VCaP (cell line): ENCODE measurements around the gene JAKMIP2.

ENCODE experiments used
- H3K27ac ChIP-seq: fragments of 450-650 bp; 2 replicates; pipeline ENCODE4 v1.5.1; 2017
- CTCF ChIP-seq: fragments of 450-650 bp; conservative IDR thresholded peaks from 2 replicates; pipeline ENCODE4 v1.5.1; 2017; ENCODE audit warnings: mild to moderate bottlenecking, moderate library complexity

Gene JAKMIP2

GRCh38 chr5:147576646-147577535 is 205.6 kb downstream of the JAKMIP2 start:
- TF ChIP-seq CTCF, result peak; percentile 83
- H3K27ac ChIP-seq, result no peak overlapping the region

DNA sequence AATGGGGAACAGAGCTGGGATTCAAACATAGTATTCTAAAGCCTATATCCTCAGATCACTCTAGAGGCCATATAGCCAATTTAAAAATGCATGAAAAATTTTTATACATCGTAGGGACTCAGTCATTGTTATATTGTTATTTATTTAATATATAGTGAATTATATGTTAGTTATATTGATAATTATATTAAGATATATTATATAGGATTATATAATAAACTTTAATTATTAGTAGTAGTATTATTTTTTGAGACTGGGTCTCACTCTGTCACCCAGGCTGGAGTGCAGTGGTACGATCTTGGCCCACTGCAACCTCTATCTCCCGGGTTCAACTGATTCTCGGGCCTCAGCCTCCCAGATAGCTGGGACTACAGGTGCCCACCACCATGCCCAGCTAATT is 206.9 kb downstream of the JAKMIP2 start:
- H3K27ac ChIP-seq, result no peak overlapping the region
- no peak for TF ChIP-seq CTCF

- H3K27ac ChIP-seq, result no peak overlapping the region
- no peak for TF ChIP-seq CTCF
Measured at GRCh38 chr5:147573211-147573610, 209.3 kb downstream of the JAKMIP2 start.

DNA sequence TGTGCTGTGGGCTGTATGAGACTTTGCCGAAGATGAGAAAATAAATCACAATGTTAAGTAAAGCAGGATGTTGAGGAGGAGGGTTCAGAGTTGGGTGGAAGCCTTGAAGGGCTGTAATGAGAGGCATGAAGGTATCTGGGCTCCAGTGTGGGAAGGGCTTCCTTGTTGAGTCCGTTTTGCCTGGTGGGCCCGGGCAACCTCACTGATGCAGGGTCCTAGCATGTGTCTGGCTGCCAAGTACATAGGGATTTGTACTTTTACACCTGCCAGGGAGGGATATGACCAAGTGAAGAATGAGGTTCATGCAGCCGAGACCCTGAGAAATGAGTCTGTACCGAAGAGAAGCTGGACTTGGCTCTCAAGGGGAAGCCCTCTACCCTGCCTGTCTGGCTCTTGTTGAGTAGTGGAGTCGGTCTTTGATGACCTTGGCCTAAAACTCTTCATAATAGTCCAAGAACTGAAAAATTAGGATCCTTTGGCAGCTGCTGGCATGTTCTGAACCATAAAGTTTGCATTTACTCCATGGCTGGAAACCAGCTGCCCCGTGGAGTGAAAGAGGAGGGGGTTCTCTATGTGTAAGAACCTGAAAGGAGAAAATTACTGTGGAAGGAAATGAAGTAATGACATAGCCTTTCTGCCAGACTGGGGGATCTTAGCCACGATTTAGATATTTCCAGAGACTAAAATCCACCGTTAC is 213.7 kb downstream of the JAKMIP2 start:
- no peak for TF ChIP-seq CTCF
- H3K27ac ChIP-seq, result no peak overlapping the region

DNA sequence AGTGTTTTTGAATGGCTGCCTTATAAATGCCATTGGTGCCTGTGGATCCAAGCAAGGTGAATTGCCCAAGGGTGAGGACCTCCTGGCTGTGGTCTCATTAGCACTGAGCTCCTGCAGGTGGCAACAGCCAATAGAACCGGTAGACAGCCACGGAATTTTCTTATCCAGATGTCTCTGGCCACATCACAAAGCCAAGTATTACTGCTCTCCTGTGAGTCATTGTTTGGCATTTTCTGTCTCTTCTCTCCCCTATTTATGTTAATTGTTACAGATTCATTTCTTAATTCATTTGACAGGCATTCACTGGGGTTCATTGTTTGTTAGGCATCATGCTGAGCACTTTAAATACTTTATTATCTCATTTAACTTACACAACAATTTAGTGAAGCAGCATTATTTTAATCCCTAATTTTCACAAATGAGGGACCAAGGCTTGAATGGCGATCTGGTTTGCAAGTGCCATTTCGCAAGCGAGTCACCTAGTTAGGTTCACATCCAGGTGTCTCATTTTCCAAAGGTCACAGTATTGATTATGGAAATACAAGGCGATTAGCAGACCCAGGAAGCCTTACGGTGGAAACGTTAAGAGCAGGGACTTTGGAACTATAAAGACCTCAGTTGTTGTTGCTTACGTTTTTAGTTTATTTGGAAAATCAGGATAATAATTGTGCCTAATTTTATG is 214.5 kb downstream of the JAKMIP2 start:
- TF ChIP-seq CTCF, result no peak
- no peak overlapping the region for H3K27ac ChIP-seq

DNA sequence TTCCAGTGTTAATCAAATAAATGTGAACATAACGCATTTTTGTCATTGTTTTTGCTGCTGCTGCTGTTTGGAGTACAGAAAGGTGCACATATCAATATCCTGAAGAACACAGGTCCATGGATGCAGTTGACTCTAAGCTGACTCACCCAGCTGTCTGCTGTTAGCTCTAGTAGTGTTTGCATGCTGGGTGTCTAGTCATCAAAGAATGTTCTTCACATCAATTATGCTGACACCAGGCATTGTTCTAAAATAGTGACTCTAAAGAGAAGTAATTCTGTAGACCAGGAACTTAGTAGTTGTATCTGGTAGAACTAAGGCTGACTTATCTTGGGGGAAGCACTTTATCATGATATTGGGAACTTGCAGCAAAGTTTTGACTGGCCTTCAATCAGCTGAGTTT is 217.0 kb downstream of the JAKMIP2 start:
- no peak for TF ChIP-seq CTCF
- no peak overlapping the region for H3K27ac ChIP-seq

DNA sequence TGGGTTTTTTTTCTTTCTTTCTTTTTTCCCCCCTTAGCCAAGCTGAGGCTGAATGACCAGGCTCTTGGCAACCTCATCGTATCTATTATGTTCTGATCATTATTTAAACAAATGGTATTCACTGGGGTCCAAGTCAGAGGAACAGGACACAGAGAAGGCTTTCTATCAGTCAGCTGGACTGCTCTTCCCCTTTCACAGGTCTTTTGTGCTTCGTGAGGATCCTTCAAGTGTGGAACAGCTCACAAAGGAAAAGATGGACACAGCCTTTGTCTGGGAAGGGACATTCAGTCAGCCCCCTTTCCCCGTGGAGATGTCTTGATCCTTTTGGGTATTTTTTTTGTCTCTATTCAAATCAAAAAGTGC is 218.4 kb downstream of the JAKMIP2 start:
- no peak overlapping the region for H3K27ac ChIP-seq
- TF ChIP-seq CTCF, result no peak
